NOMO-1 treated with dmso at 0.1 percent for 144 hours (cell line): ENCODE results near the gene ARPC4.

Source experiments
- DNase-seq: peaks from one replicate; lab custom pipeline; 2025; ENCODE audit not compliant: unreplicated experiment; lab: John Stamatoyannopoulos, UW

The ARPC4 gene

DNA sequence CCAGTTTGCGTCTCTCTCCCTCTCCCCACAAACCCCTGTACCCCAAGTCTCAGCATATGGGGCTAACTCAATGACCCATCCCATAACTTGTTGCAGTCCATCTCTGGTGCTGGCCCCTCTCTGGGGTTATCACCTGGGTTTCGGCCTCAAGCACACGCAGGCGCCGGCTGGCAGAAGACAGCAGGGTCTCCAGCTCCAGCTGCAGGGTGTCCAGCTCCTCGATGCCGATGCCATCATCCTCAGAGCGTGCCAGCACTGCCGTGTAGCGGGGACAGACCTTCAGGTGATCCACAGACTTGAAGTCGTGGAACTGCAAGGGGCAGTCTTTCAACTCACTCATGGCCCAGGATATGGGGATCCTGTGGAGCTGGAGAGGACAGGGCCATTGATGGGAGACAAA lies 1.8 kb upstream of the ARPC4 start:
- no peak for DNase-seq

DNA sequence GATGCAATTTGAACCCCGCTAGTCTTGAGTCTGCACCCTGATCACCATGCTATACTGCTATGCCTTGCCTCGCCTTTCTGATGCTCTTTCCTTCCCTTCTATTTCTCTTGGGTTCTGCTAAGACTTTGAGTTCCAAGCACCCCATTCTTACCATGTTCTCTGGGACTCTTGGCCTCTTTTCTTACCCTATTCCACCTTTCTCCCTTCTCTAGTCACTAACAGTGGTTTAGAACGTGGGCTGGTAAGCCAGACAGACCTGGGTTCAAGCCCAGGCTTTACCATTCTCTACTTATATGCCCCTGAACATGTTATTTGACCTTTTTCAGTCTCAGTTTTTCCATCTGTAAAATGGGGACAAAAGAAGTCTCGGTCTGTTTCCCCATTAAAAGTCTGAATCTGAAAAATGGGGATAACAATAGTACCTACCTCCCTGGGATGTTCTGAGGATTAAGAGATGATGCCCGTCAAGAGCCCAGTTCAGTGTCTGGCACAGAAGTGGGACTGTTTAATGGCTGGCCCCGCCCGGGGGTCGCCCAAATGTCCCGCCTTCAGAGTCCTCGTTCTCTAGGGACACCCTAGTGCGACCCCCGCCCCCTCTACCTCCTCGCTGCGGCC lies 985 bp upstream of the ARPC4 start:
- no peak for DNase-seq

DNA sequence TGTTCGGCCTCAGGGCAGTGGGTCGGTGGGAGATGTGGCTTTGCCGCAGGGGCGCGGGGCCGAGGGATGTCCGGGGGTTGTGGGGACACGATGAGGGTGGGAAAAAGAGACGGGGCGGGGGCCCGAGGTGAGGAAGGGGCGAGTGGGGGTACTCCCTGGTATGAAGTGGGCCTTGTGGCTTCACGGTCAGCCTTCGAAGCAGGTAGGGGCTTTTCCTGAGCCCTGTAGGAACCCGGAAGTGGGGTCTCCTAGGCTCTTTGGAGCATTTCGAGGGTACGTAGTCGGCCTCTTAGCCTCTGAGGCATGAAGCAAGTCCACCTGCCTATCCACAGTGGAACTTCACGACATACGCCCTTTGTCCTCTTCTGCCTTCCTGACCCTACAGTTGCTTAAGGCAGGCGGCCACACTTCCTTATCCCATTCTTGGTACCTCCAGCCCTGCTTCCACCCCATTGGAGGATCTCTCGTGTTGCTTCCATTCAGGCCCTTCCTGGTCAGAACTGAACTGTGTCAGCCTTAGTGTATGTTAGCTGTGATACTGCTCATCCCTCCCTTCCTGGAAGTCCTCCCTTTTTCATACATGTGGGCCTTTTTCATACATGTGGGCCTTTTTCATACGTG lies 389 bp downstream of the ARPC4 start:
- DNase-seq = peak; percentile 44

DNA sequence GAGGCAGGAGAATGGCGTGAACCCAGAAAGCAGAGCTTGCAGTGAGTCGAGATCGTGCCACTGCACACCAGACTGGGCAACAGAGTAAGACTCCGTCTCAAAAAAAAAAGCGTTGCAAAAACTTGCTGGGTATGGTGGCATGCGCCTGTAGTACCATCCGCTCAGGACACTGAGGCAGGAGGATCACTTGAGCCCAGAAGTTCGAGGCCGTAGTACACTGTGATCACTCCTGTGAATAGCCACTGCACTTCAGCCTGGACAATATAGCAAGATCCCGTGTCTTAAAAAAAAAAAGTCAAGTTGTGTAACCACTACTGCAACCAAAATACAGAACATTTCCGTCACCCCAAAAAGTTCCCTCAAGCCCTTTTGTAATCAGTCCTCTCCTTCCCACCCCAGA lies 1.5 kb downstream of the ARPC4 start:
- no peak for DNase-seq

DNA sequence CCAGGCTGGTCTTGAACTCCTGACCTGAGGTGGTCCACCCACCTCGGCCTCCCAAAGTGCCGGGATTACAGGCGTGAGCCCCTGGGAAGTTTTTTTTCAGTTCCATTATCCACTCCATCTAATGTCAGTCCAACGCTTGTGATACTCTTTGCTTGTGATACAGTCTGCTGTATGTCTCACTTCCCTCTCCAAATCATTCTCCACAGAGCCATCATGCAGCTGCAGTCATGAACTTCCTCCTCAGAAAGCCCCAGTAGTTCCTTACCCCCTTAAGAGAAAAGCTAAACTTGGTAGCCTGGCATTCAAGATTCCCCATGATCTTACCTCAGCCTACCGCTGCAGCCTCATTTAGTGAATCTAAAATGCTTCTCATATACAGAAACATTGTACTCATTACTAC lies 2.3 kb downstream of the ARPC4 start:
- no peak for DNase-seq

DNA sequence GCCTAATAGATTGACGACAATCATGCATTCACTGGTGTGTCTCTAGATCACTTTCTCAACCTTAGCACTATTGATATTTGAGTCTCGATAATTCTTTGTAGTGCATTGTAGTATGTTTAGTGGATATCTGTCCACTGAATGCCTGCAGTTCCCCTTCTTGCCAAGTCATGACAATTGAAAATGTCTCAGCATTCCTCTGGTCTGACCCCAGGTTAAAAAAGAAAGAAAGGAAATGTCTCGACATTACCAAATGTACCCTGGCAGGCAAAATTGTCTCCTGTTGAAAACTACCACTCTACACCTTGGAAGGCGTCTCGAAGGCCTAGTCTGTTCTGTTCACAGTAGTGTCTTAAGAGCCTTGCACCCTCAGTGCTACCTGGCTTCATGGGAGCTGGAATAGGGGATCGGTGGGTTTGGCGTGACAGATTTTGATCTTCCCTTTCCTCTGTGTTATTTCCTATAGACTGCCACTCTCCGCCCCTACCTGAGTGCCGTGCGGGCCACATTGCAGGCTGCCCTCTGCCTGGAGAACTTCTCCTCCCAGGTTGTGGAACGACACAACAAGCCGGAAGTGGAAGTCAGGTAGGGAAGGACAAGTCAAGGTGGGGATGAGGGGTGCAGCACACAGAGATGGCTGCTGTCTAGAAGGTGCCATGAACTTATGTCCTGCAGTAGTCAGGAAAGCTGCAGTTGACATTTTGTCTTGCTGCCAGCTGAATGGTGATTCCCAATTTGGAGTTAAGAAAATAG lies 4.5 kb downstream of the ARPC4 start:
- no peak for DNase-seq

DNA sequence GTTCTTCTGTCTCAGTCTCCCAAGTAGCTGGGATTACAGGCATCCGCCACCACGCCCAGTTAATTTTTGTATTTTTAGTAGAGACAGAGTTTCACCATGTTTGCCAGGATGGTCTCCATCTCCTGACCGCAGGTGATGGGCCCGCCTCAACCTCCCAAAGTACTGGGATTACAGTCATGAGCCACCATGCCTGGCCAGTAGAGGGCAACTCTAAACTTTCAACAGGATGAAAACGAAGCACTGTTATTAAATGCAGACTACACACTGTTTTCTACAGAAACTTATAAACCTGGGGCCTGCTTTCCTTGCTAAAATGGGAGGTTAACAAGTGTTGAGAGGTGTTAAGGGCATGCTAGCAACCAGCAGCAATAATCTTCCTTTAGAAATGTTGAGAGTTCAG lies 7.6 kb downstream of the ARPC4 start:
- no peak for DNase-seq

DNA sequence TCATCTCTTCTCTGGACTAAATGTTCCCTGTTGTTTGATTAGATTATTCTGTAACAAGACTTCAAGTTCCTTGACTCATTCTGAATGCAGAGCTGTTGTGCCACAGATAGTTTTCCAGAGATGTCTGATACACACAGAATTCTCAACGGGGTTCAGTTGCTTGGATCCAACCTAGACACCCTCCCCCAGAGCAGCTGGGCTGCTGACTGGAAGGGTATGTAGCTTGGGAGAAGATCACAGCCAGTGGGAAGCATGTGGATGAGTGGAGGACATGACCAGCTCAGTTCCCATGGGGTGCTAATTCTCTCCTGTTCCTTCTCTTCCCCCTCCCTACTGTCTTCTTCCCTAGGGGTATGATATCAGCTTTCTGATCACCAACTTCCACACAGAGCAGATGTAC lies 10.6 kb downstream of the ARPC4 start:
- DNase-seq = no peak

DNA sequence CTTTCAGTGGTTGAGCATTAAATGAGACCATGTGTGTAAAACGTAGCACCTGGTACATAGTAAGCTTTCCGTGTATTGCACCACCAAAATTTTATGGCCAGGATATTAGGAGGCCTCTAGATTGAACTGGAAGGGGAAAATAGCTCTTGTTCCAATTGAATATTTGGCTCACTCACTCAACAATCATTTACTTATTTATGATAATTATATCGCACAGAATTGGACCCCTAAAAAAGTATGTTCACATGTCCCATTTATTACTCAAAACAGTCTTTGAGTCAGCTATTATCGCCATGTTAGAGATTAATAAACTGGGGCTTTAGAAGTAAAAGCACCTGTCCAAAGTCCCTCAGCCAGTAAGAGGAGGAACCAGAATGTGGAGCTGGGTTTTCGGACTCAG lies 12.1 kb downstream of the ARPC4 start:
- no peak for DNase-seq

DNA sequence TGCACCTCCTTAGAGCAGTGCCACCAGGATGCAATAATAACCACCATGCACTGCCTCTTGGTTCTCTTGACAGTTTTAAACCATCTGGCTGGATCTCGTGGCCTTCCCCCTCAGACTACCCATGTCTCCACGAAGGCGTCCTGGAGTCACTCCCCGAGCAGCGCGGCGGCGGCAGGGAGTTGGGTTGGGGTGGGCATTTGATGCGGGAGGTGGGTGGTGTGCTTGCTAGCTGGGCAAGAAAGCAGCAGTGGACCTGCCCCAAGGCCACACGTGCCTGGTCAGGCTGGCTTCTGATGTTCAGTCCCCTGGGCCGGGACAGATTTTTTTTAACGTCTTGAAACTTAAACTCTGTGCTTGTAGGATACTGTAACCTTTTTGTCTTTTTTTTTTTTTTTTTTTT lies 13.3 kb downstream of the ARPC4 start:
- no peak for DNase-seq

DNA sequence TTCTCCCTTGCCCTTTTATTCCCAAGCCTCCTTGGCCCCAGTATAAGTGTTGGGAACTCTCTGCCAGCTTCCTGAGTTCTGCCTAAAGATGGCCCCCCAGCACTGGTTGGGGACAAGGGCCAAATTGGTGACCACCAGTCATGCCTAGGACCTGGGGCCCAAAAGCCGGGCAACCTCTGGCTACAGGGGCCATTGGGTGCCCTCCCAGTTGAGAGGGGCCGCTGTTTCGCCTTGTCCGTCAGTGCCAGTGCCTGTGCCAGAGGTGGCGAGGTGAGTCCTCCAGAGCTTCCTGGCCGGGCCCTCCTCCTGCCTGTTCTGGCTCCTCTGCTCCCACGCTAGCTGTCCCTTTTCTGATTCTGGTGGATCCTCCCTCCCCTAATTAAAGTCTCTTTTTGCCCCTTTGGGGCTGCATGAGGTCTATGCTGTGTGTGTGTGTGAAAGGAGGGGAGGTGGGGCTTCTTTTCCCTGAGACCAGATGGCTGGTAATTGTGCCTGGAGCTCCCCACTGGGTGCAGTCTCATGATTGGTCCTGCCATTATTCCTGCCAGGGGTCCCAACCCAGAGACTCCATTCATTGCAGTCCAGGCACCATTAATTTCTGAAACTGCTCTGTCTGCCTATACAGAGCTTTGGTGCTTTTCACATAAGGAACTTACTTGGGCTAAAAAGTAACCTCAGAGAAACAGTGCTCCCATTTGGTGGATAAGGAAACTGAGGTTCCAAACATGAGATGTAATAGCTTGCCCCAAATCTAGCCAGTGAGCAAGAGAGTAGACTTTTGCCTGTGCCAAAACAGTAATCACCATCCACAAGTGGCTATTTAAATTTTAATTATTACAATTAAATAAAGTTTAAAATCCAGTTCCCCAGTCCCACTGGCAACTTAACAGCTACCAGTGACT lies 14.1 kb downstream of the ARPC4 start:
- DNase-seq = no peak

DNA sequence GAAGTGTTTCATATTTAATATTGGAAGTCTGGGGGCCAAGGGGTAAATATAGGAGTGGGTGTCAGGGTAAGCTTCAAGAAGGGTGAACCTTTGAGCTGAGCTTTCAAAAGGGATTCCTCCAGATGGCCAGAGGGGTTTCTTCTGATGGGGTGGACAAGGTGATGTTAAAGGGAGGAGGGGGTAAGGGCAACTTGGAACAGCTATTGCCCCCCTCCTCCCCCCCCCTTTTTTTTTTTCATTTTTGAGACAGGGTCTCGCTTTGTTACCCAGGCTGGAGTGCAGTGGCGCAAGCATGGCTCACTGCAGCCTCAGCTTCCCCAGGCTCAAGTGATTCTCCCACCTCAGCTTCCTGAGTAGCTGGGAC lies 15.1 kb downstream of the ARPC4 start:
- DNase-seq = no peak

DNA sequence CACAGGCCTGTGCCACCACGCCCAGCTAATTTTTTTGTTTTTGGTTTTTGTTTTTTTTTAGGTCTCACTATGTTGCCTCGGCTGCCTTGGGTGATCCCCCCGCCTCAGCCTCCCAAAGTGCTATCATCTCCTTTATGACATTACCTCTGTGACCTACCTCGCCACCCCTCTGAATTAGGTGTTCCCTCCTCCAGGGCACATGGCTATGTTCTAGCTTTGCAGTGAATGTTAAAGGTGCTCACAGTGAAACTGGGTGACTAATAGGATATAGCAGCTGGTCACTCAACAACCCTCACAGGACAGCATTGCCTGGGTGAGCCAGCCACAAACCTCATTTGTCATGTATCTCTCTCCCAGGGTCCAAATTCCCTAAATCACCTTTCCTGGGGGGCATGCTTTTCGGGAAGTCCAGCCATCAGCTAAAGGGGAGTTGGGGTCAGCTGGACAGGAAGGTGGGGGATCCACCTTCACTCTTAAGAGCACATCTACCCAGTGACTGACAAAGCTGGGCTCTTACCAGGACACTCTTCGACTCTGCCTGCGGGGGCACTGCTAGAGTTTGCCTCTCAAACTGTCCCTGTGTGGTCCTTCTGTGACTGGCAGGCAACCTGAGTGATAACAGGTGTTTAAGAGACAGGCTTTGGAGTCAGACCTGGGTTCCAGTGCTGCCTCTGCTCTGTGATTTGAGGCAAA lies 15.6 kb downstream of the ARPC4 start:
- DNase-seq = peak; percentile 42

DNA sequence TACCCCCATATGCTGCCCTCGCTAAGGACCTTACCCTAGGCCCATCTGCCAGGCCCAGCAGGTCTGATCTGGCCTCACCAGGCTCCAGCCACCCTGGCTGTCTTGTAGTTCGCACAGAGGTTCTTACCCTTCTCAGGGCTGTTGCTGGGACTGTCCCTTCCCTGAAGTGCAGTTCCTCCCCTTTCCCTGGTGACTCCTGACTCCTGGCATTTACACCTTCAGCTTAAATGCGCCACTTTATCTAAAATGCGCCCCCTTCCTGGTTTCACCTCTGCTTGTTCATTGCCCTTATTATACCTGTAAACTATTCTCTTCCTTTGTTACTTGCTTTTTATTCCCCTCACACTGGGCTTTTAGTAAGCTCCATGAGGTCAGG lies 16.3 kb downstream of the ARPC4 start:
- DNase-seq = no peak

DNA sequence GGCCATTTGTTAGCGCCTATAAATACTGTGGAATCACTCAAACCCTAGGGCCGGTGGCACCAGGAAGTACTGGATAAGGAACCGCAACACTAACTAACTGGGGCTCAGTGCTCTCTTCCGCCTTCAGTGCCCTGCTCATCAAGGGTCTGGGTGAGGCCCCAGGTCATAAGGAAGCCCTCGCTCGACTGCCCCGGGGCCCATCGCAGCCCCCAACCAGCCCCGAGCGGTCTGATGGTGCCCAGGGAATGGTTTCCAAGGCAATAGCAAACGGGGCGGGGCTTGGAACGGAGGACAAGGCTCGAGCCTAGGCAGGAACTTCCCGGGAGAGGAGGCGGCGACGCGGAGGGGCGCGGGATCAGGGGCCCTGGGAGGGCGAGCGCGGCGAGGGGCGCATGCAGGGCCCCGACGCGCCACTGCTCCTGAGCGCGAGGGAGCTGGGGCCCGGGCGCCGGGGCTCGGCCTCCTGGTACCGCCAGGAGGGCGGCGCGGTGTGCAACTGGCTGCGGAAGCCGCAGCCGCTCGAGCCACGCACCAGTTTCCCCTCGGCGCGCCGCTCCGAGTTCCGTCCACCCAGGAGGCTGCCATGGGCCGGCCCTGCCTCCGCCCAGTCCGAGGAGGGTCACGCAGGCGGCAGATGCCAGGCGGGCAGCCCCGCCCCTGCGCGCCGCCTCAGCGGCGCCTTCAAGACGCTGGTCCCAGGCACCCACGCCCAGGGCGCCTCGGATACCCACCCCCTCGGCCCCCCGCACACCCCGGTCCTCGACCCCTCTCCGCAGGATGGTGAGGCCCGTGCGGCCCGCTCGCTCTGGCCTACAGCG lies 16.9 kb downstream of the ARPC4 start, which contains the start of gene TTLL3:
TTLL3 (plus strand) TSS at position 648 of the 818 bp plus-strand sequence. CDS start 400 bp downstream, outside the sequence.
- DNase-seq = peak; percentile 66

DNA sequence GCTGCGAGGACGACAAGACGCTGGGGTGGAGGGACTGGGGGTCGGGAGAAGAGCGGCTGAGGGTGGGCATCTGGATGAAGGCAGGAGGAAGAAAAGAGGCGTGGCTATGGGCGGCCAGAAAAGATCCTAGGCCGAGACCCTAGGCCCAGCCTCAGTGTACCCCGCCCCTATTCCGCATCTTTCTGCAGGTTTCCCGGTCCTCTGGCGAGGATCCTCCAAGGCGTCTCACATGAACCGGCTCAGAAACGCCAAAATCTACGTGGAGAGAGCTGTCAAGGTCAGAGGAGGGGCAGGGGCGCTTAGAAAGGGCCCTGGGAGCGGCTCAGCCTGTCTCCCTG lies 17.5 kb downstream of the ARPC4 start:
- DNase-seq = no peak

DNA sequence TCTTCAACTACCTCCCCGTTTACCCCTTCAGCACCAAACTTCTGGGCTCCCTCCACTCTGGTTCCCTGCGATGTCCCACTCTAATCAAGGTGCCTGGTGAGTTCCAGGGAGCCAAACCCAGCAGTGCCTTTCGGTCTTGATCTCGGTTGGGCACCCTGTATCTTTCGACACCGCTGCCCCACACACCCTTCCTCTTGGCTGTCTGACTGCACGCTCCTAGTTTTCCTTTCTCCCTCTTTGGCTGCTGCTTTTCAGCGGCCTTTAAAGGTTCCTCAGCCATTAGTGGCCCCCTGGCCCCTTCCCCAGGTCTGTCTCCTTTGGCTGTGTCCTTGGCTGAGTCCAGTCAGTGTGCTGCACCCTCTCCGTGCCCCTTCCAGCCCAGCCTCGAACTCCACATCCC lies 18.0 kb downstream of the ARPC4 start:
- no peak for DNase-seq

DNA sequence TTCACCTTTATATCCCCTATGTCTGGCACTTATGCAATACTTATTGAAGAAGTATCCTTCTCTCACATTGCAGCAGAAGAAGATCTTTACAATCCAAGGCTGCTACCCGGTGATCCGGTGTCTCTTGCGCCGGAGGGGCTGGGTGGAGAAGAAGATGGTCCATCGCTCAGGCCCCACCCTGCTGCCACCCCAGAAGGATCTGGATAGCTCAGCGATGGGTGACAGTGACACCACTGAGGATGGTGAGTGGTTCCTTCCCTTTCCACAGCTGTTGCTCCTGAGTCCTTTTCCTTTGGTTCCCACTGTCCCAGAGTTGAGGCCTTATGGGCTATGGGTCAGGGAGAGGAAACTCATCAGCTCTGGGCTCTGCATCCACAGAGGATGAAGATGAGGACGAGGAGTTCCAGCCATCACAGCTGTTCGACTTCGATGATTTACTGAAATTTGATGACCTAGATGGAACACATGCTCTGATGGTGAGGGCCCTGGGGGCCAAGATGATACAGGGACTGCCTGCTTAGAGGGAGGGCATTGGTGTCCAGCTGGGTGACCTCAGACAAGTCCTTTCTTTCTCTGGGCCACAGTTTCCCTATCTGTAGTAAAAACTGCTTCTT lies 20.1 kb downstream of the ARPC4 start:
- DNase-seq = no peak

DNA sequence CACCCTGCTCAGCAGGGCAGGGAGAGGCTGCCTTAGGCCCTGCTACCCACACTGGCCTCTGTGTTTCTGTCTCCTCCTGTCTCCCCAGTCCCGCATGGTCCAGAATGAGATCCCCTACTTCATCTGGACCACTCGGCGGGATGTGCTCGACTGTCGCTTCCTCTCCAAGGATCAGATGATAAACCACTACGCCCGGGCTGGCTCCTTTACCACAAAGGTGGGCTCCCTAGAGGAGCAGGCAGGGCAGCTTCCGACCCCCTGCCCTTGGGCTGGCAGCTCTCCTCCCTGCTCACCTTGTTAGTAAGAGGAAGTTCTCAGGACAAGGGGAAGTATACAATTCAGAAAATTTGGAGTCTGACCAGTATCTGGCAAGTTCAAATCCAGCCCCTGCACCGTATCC lies 23.1 kb downstream of the ARPC4 start:
- DNase-seq = no peak

DNA sequence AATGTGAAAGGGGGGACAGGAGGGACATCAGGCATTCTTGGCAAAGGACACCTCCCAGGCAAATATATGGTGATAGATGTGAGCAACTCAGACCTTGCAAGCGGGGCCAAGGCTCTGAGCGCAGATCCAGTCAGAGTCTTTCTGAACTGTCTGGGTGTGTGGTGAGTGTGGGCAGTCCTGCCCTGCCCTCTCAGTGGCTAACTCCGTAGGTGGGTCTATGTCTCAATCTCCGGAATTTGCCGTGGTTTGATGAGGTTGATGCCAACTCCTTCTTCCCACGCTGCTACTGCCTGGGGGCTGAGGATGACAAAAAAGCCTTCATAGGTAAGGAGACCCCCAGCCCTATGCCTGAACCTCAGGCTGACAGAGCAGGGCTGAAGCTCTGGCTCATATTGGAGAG lies 24.6 kb downstream of the ARPC4 start:
- no peak for DNase-seq
